NCI-H2227 (cell line): ENCODE results near the gene MORN4.

ENCODE experiments used
- DNase-seq: peaks from one replicate; lab custom pipeline; 2025; ENCODE audit not compliant: unreplicated experiment; lab: John Stamatoyannopoulos, UW

Gene MORN4

DNA sequence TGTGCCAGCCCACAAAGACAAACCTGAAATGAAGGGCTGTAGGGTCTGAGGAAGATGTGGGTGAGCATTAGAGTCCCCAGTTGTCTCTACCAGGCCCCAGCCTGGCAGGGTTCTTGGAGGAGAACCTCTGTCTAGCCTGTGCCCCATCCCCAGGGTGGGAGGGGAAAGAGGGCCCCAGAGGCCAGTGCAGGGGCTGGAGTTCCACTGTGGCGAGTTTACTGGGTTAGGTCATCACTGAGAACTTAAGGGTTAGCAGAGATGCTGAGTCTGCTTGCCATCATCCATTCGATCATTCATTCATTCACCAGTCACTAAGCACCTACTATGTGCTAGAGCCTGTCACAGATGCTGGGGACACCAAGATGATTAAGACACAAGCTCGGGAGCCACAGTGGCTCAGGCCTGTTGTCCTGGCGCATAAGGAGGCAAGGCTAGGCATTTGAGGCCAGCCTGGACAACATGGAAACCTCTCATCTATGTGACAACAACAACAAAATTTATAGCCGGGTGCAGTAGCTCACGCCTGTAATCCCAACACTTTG is 58.1 kb downstream of the MORN4 start:
- DNase-seq, result no peak

DNA sequence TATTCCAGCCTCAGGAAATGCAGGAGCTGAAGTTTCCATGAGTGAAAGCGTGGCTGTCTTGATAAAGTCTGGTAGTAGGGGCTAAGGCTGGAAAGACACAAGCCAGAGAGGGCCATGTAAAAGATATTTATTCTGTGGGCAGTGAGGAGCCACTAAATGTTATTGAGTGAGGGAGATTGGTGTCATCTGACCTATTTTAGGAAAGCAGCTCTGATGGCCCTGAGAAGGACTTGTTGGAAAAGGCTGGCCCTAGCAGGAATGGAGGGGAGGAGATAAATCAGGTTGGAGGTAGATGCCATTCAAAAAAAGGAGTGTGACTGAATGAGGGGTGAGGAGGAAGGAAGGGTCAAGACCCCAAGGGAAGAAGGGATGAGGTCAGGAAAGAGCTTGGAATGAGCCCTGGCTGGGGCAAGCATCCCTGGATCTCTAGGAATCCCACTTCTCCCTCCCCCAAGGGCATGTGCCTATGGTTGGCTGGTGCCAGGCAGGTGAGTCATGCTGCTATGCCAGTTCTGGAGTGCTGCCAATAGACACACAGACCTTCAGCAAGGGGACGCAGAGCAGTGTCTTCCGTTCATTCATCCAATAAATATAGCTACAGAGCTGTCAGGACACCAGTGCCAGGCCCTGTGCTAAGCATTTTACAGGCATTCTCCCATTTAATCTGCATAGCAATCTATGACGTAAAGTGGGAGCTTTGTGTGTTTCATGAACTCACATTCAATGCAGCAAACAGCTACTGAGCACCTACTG is 58.8 kb downstream of the MORN4 start:
- DNase-seq, result peak; percentile 2

DNA sequence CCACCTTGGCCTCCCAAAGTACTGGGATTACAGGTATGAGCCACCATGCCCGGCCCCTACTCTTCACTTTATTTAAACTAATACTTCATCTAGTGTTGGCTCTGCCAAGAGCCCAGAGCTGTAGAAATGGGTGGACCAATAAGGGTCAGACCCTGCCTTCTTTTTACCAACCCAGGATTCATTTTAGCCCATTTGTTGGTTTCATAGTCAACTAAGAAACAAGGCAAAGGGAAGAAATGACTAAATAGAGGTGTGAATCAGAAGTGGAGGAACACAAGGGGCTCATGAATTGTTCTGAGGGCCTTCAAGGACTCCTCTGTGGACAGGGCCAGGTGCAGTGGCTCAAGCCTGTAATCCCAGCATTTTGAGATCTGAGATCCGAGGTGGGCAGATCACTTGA is 59.6 kb downstream of the MORN4 start:
- no peak for DNase-seq

- DNase-seq, result no peak
These were observed 60.3 kb downstream of the MORN4 start for GRCh38 chr10:97573021-97573420.

DNA sequence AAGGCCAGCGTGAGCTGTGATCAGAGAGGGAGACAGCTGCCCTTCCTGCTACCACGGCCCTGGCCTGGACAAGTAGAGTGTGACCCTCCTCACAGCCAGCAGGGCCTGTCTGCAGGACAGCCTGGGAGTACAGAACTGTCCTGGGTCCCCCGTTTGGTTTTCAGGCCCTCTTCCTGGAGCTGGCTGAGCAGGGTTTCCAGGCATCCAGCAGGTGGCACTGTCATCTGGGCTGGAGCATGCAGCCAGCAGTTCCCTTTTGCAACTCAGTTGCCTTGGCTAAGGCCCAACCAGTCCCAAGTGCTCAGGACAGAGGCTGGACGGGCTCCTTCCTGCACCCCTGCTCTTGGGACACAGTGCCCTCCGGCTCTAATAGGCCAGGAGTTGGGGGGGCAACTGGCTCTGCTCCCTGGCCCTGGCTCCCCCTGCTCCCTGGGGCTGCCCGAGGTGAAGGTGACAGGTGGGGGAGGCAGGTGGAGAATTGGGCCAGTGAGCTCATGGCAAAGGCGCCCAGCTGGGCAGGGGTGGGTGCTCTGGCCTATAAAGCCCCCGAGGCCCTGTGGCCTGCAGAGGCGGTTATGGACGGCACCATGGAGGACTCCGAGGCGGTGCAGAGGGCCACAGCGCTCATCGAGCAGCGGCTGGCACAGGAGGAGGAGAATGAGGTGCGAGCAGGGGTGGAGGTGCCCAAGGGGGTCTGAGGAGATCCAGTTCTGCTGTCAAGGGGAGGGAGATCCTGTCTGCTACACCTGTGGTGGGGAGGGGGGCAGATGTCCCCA is 60.9 kb downstream of the MORN4 start, which contains the start of gene ANKRD2:
TSS of gene ANKRD2 (plus strand) at position 566 of the 776 bp plus-strand sequence. CDS start at position 576, 10 bp downstream.
- peak; percentile 65 for DNase-seq

DNA sequence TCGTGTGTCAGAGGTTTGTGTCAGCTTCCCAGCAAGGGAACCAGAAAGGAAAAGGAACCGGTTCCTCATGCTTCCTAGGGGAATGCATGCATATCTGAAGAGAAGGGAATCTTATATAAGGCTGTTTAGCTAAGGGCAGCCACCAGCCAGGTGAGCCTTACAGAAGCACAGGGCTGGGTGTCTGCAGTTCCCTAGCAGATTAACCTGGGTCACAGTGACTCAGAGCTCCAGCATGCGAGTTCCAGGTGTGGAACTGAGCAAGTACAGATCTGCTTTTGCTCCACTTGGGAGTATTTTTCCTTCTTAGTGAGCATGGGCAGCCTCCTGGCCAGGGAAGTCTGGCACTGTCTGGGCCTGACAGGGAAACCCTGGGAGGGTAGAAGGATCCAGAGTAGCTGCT is 61.7 kb downstream of the MORN4 start:
- DNase-seq, result no peak

- DNase-seq, result no peak
These were observed 62.4 kb downstream of the MORN4 start for GRCh38 chr10:97570789-97571471.

GRCh38 chr10:97570146-97570788 is 63.0 kb downstream of the MORN4 start:
- no peak for DNase-seq

DNA sequence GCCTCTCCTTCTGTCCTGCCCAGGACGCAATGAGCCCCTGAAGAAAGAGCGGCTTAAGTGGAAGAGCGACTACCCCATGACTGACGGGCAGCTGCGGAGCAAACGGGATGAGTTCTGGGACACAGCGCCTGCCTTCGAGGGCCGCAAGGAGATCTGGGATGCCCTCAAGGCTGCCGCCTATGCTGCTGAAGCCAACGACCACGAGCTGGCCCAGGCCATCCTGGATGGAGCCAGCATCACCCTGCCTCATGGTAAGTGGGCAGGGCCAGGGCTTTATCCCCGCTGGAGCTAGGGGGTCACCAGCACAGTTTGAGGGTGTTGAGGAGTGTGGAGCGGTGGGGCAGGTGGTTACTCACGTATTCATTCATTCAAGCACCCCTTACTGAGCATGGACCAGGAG is 65.4 kb downstream of the MORN4 start:
- no peak for DNase-seq

GRCh38 chr10:97566336-97566996 is 66.8 kb downstream of the MORN4 start:
- no peak for DNase-seq

DNA sequence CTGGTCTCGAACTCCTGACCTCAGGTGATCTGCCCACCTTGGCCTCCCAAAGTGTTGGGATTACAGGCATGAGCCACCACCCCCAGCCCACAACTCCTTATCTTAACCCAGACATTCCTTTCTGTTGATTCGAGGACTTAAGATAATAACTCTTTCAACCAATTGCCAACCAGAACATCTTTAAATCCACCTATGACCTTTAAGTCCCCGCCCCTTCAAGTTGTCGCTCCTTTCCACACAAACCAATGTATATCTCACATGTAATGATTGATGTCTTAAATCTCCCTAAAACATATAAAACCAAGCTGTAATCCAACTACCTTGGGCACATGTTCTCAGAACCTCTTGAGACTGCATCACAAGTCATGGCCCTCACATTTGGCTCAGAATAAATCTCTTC is 68.5 kb downstream of the MORN4 start:
- DNase-seq, result no peak
